Measurements from ENCODE around the gene PCDH15. TPM values are rescaled to one million over a fixed set of nuclear protein-coding genes. Genes with fewer than 3 reads are reported as not detected.

PCDH15 gene
- total and polyA plus RNA-seq, 2 of the 8 experiments (the other 6 are each of a cell fraction or from before 2014, with no cell fraction given) = 0.11 TPM; not detected in 1

DNA sequence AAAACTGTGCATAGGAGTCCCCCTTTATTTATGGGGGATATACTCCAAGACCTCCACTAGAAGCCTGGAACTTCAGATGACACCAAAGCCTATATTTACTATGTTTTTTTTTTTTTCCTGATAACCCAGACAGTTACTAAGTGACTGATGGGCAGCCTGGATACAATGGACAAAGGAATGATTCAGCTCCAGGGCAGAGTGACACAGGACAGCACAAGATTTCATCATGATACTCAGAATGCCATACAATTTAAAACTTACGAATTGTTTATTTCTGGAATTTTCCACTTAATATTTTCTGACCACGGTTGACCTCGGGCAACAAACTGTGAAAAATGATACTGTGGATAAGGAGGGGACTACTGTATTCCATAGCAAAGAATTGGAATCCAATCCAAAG, 843.6 kb downstream of the PCDH15 start:
- H2BK15ac ChIP-seq (ENCODE audit: low read length) = no peak overlapping the region
- WGBS, 2 experiments (ENCODE audit: extremely low coverage in 1 of 2, insufficient coverage in 1 of 2, insufficient read length in 1 of 2, insufficient replicate concordance in 2 of 2, low coverage in 1 of 2, low lambda C conversion rate in 2 of 2, missing lambda C conversion rate in 1 of 2) = 86% methylated on average over 3 of the region's 3 CpGs; no CpG with 5 or more reads in 1 of the 2 experiments
- no peaks in the 10 kb centered on the region for H3K23me2 ChIP-seq (ENCODE audit: low read depth, low read length)
- no peak overlapping the region for H4K91ac ChIP-seq (replicated peaks; ENCODE audit: insufficient read length, low read length)
- no peak overlapping the region for H2AK5ac ChIP-seq (ENCODE audit: low read depth, low read length)
- no peak overlapping the region for H3K14ac ChIP-seq (ENCODE audit: insufficient read length)
- no peak overlapping the region for H2BK5ac ChIP-seq (ENCODE audit: low read depth, low read length)
- peaks cover 0 to 6% of the 10 kb centered on the region in 2 experiments; a peak in 1 of 4 replicates for H3K9me3 ChIP-seq (ENCODE audit: insufficient read depth in 2 of 2, low read depth in 1 of 2, low read length in 1 of 2)
- H4K8ac ChIP-seq (ENCODE audit: extremely low read depth, insufficient read depth, low read length) = no peak overlapping the region
- H2BK20ac ChIP-seq (ENCODE audit: low read length) = no peak overlapping the region
- H3K9ac ChIP-seq (replicated peaks in 1 of 4; ENCODE audit: extremely low read depth in 1 of 4, low read depth in 3 of 4, low read length in 3 of 4) = no peak overlapping the region
- H4K20me1 ChIP-seq (replicated peaks in 1 of 2; ENCODE audit: control insufficient read depth in 1 of 2, insufficient read depth in 2 of 2, low read length in 2 of 2) = no peaks in the 10 kb centered on the region
- FAIRE-seq (no peak), DNase-seq (ENCODE audit: low read depth in 1 of 2, low spot score in 2 of 2) (no peak)
- no peaks in the 10 kb centered on the region for H3K79me2 ChIP-seq (ENCODE audit: control insufficient read depth in 1 of 2, insufficient read depth in 2 of 2, low read length in 2 of 2)
- no peak overlapping the region for H3K4me2 ChIP-seq (ENCODE audit: insufficient read depth in 1 of 2, low read depth in 2 of 2, low read length in 2 of 2)
- no peak overlapping the region for H3K56ac ChIP-seq (replicated peaks; ENCODE audit: insufficient read length, low read depth, low read length)
- H3K18ac ChIP-seq (ENCODE audit: extremely low read depth, low read length) = no peak overlapping the region
- H2BK120ac ChIP-seq (replicated peaks; ENCODE audit: low read depth, low read length) = no peak overlapping the region
- TF ChIP-seq CREB1 (IDR thresholded peaks at IDR 0.05) = no peak
- TF ChIP-seq GTF2F1 (IDR thresholded peaks at IDR 0.05; ENCODE audit: borderline replicate concordance, low read depth, low read length) = no peak
- ChIA-PET POLR2A (ENCODE audit: partially characterized antibody) (no interaction called here), CTCF (ENCODE audit: partially characterized antibody) (no interaction called here)
- H3K79me1 ChIP-seq (ENCODE audit: low read depth, low read length) = no peaks in the 10 kb centered on the region
- no peak overlapping the region for H3K23ac ChIP-seq (ENCODE audit: insufficient read length)
- no peak overlapping the region for H2BK12ac ChIP-seq (ENCODE audit: low read depth, low read length)
- H3K4me3 ChIP-seq (ENCODE audit: extremely low read depth in 1 of 4, insufficient read depth in 2 of 4, low read depth in 3 of 4, low read length in 4 of 4) = no peak overlapping the region
- no peaks in the 10 kb centered on the region for H3K36me3 ChIP-seq (ENCODE audit: control insufficient read depth in 2 of 4, insufficient read depth in 4 of 4, low read length in 3 of 4)
- no peak overlapping the region for H4K5ac ChIP-seq (ENCODE audit: insufficient read length, low read depth, low read length)
- H3K4me1 ChIP-seq (replicated peaks in 1 of 4; ENCODE audit: control insufficient read depth in 3 of 4, insufficient read depth in 4 of 4, low read length in 3 of 4) = no peaks in the 10 kb centered on the region
- no peaks in the 10 kb centered on the region for H3K27me3 ChIP-seq (replicated peaks in 1 of 4; ENCODE audit: control insufficient read depth in 3 of 4, extremely low read depth in 1 of 4, insufficient read depth in 3 of 4, low read length in 3 of 4)
- no peak overlapping the region for H3K27ac ChIP-seq (ENCODE audit: low read depth, low read length)
- no peak overlapping the region for H3K4ac ChIP-seq (replicated peaks; ENCODE audit: insufficient read length, low read depth, low read length)
- H2AFZ ChIP-seq (ENCODE audit: low read length) = no peak overlapping the region
